A549 (cell line): ENCODE data around the gene CNKSR2.

ENCODE experiments used
- CTCF ChIP-seq: fragments of >200 bp; sonication (Bioruptor Twin); formaldehyde crosslinking; IDR thresholded peaks from 3 replicates; pipeline ENCODE4 v1.5.1; 2016
- ESRRA ChIP-seq: fragments of 150-350 bp; IDR thresholded peaks from 2 replicates; pipeline ENCODE4 v1.6.1; 2014; ENCODE audit warnings: mild to moderate bottlenecking, low read length, borderline replicate concordance
- MAX ChIP-seq: IDR thresholded peaks from 2 replicates; pipeline ENCODE4 v1.6.1; 2012
- RAD21 ChIP-seq, 2 experiments: fragments of >200 bp in 1 of 2; sonication (Bioruptor Twin) in 1 of 2; formaldehyde crosslinking in 1 of 2; IDR thresholded peaks in 1 of 2; conservative IDR thresholded peaks in 1 of 2; 2 replicates in 1 of 2; 3 replicates in 1 of 2; pipeline ENCODE4 v1.6.1; 2012 to 2018; ENCODE audit warnings: inconsistent platforms in 1 of 2
- SMC3 ChIP-seq: fragments of >200 bp; sonication (Bioruptor Twin); formaldehyde crosslinking; IDR thresholded peaks from 3 replicates; pipeline ENCODE4 v1.6.1; 2018; ENCODE audit warnings: inconsistent platforms

GRCh38 chrX:21559417-21559816 is 185.2 kb downstream of the CNKSR2 start:
- TF ChIP-seq MAX, result no peak
- TF ChIP-seq CTCF, result no peak
- no peak for TF ChIP-seq ESRRA
- TF ChIP-seq SMC3, result no peak
- TF ChIP-seq RAD21 (conservative IDR thresholded peaks at IDR 0.05 in 1 of 2, IDR thresholded peaks at IDR 0.05 in 1 of 2), result no peak
